AG09319 (cell line): Measurements from ENCODE around the gene TLCD2.

ENCODE experiments used
- DNase-seq: peaks from one replicate; pipeline ENCODE4 v3.0.0-alpha.2; 2010; ENCODE audit warnings: low read depth; ENCODE audit errors: extremely low read depth
- TF ChIP-seq, protein P1 (sequence below): IDR thresholded peaks from 2 replicates; pipeline ENCODE4 v1.5.1; 2011; ENCODE audit warnings: low read depth, mild to moderate bottlenecking, inconsistent platforms, low read length, moderate library complexity

The TLCD2 gene

DNA sequence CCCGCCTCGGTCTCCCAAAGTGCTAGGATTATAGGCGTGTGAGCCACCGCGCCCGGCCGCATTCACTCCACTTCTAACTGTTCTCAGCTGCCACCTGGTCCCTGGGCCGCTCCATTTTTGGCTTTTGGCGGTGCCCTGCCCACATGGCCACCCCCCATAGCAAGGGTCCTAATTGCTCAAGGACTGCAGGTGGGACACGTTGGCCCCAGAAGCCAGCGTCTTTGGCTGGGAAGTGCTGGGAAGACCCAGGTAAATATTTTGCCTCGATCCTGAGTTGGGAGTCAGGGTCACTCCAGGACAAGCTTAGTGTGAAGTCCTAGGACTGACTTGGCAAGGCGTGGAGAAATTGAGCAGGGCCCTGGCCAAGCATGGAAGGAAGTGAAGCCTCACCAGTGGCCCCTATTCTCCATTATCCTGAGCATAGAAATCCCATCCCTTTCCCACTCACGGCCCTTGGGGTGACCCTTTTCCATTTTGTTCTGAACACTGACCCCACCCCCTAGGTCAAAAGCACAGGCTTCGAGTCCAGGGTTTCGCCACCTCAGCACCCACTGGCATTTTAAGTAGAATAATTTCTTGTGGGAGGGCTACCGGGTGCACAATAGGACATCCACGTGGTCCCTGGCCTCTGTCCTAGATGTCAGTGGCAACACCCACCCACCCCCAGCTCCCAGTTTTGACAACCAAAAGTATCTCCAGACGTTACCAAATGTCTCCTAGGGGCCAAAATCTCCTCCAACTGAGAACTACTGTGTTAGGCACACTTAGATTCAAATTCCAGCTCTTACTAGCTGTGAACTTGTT is 8.4 kb upstream of the TLCD2 start:
- TF ChIP-seq, protein P1, sequence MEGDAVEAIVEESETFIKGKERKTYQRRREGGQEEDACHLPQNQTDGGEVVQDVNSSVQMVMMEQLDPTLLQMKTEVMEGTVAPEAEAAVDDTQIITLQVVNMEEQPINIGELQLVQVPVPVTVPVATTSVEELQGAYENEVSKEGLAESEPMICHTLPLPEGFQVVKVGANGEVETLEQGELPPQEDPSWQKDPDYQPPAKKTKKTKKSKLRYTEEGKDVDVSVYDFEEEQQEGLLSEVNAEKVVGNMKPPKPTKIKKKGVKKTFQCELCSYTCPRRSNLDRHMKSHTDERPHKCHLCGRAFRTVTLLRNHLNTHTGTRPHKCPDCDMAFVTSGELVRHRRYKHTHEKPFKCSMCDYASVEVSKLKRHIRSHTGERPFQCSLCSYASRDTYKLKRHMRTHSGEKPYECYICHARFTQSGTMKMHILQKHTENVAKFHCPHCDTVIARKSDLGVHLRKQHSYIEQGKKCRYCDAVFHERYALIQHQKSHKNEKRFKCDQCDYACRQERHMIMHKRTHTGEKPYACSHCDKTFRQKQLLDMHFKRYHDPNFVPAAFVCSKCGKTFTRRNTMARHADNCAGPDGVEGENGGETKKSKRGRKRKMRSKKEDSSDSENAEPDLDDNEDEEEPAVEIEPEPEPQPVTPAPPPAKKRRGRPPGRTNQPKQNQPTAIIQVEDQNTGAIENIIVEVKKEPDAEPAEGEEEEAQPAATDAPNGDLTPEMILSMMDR: no peak
- no peak for DNase-seq

DNA sequence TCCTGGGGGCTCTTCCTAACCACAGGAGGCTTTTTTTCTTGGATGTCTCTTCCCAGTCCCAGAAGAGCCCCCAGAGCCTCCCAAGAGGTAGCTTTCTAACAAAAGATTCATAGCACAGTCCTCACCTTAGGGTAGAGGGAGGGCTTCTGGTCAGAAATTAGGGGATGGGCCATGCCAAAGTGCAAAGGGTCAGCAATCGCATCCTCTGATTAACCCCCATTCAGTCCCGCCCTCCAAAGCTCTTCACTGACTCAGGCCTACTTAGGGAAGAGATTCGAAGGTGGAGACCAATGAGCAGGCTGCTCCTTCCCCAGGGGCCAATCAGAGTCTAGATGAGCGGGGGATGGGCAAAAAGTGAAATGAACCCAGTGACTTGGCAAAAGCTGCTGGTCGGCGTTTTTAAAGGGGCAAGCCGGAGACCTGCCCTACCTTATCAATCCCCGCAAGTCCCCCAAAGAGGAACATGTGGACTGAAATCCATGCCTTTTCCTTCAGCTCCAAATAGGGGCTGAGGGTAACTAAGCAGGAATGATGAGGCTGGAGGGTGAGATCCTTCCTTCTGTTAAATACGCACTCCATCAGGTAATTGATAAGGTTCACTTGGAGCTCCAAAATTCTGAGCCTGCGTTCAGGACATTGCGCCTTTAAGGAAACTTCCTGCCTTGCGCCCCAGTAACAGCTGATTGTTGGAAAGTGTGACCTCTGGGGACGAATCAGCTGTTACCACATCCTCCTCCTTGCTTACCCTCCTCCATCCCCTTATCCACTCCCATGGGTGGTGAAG is 6.9 kb upstream of the TLCD2 start:
- peak; percentile 99 for DNase-seq
- TF ChIP-seq, protein P1: no peak

- DNase-seq: peak; percentile 100
- TF ChIP-seq, protein P1: peak; percentile 21
These were observed 6.1 kb upstream of the TLCD2 start for GRCh38 chr17:1716076-1716911.

DNA sequence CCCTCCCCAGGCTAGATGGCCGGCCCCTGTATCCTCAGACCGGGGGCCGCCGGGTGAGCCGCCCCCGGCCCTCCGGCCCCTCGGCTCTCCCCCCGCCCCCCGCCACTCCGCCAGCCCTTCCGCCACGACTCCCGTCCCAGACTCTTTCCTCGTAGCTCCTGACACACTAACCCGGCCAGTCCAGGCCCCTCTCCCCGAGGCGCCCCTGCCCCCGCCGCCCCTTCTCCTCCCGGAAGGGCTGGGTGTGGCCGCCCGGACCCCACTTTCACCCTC is 5.6 kb upstream of the TLCD2 start:
- TF ChIP-seq, protein P1: no peak
- no peak for DNase-seq

- DNase-seq: peak; percentile 90
- TF ChIP-seq, protein P1: no peak
These were observed 5.0 kb upstream of the TLCD2 start for GRCh38 chr17:1714980-1715802.

DNA sequence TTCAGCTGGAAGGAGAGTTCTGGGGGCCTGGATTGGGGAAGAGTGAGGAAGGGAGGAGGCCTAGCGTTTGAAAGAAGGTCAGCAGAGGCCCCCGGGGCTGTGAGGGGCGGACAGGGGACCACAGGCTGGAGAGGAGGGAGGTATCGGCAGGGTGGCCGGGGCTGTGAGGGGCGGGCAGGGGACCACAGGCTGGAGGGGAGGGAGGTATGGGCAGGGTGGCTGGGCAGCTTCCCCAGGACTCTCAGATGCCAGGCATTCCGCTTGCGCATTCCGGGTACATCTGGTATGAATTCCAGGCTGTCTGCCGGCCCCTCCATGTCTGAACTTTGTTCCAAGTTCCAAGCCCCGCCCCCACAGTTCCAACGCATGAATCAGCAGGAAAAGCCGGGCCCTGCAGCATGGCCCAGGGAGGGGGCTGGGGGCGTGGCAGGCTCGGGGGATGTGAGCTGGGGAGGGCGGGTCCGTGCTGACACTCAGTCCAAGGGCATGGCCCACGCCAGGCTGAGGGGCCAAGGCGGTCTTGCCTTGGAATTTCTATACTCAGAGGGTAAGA is 4.3 kb upstream of the TLCD2 start:
- TF ChIP-seq, protein P1: no peak
- DNase-seq: peak; percentile 97
